WTC11 (cell line): ENCODE results near the gene DDO.

ENCODE experiments used
- CTCF ChIP-seq: fragments of 200-600 bp; IDR thresholded peaks from 2 replicates; pipeline ENCODE4 v1.8.0; 2022; ENCODE audit warnings: antibody characterized with exemption
- ZNF219 ChIP-seq: sonication (generic); formaldehyde crosslinking; IDR thresholded peaks from 2 replicates; pipeline ENCODE4 v1.8.0; 2023; ENCODE audit warnings: missing genetic modification reagents, mild to moderate bottlenecking, borderline replicate concordance

GRCh38 chr6:110378552-110378951 lies 36.8 kb downstream of the DDO start:
- TF ChIP-seq CTCF, result no peak
- TF ChIP-seq ZNF219 (CRISPR knock-in tag), result no peak
